ENCODE results near the gene HACD1. TPM values are rescaled to one million over a fixed set of nuclear protein-coding genes. Genes with fewer than 3 reads are reported as not detected.

Gene HACD1, protein sequence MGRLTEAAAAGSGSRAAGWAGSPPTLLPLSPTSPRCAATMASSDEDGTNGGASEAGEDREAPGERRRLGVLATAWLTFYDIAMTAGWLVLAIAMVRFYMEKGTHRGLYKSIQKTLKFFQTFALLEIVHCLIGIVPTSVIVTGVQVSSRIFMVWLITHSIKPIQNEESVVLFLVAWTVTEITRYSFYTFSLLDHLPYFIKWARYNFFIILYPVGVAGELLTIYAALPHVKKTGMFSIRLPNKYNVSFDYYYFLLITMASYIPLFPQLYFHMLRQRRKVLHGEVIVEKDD
- total RNA-seq = 18.6 and 24.2 TPM in 2 replicates

GRCh38 chr10:17617031-17617911, at the start of gene HACD1:
HACD1 (minus strand) TSS chr10:17617374; CDS start chr10:17617339, 35 bp downstream.

DNA sequence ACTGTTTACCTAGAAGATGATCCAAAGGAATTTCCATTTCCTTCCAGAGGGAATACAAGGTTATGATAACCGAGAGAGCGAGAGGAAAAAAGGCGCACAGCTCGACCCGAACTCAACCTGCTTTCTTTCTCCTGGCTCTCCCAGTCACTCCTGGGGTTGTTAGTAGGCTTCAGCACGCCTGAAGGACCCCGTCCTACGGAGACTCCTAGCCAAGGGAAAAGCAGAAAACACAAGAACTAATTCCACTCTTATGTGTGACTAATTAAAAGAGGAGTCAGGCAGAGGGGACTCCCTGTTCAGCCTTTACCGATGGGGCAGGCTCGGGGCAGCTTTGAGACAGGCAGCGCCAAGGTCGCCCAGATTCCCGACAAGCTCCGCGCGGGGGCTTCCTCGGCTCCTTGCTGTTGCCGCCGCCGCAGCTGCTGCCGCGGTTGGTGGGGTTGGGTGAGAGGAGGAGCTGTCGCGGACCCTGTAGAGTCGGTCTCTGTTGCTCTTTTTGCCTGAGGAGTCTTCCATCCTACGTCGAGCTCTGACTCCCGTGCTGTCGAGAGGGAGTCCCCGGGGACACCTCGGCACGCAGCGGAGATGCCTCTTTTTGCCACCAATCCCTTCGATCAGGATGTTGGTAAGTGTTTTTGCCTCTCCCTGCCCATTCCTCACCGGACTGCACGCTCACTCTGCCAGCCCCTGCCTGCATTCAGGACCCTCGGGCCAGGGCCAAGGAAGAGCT, 26.7 kb upstream of the HACD1 start, which contains the start of gene STAM:
Gene STAM, plus strand, starts transcription at position 397 of the 730 bp plus-strand sequence. Its CDS starts 189 bp downstream, at position 586.

Other genes with a start within 250 kb of the HACD1 start
- gene ST8SIA6, start 162.8 kb downstream of the HACD1 start, total RNA-seq = under 0.01 TPM in 1 of 2 replicates, not detected in the other
- gene STAM, start 26.8 kb upstream of the HACD1 start, total RNA-seq = 15.3 and 20.7 TPM in 2 replicates
- gene TMEM236, start 134.8 kb upstream of the HACD1 start, total RNA-seq = not detected in 2 replicates
- not detected in 2 replicates for gene MRC1, start 192.0 kb upstream of the HACD1 start, total RNA-seq